ENCODE results near the gene RNF141. TPM values are rescaled to one million over a fixed set of nuclear protein-coding genes. Genes with fewer than 3 reads are reported as not detected.

The RNF141 gene
- total and polyA plus RNA-seq, 2 of the 13 experiments (the other 11 are each of a cell fraction or from before 2014, with no cell fraction given): 9.3 to 22.4 TPM

DNA sequence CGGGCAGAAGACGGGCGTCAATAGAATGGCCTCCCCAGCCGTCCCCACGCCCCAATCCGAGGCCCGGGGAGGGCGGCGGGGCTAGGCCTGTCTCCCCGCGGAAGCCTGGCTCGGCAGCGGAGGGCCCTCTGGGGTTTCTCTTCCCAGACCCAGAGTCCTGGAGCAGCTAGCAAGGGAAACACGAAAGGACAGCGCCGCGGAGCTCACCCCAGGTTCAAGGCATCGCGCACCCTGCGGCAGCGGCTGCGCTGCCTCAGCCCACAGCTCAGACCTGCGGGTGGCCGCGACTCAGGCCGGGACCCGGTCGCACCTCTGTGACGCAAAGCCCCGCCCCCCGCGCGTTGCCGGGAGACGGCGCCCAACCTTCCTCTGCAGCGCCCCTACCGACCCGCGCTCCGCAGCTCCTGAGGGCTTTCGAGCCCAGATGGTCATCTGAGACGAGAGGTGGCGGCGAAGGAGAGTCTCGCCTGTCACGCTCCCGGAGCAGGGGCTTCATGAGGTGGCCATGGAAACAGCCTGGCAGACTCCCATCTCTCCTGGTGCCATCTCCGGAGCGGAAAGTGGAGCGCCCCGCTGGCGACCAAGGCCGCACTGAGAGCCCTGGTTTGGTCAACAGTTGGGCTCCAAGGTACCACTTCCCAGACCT lies at the start of gene RNF141 (continued):
- TF ChIP-seq FOSL1 (CRISPR knock-in tag; IDR thresholded peaks at IDR 0.05; ENCODE audit: borderline replicate concordance) (no peak), NR2F6 (IDR thresholded peaks at IDR 0.05) (no peak), NR2F6 (CRISPR knock-in tag; IDR thresholded peaks at IDR 0.05) (peak; percentile 54; the same call in 1 of the 2 replicates), ZKSCAN5 (CRISPR knock-in tag; IDR thresholded peaks at IDR 0.05) (no peak), PHF8 (CRISPR knock-in tag; IDR thresholded peaks at IDR 0.05) (peak; percentile 99), SIX1 (CRISPR knock-in tag; IDR thresholded peaks at IDR 0.05; ENCODE audit: borderline replicate concordance) (no peak), ZFP41 (CRISPR knock-in tag; IDR thresholded peaks at IDR 0.05; ENCODE audit: borderline replicate concordance) (0 out of 2 replicates have a peak, but pooled peaks have one; percentile 48), ZNF850 (CRISPR knock-in tag; conservative IDR thresholded peaks at IDR 0.05) (no peak), ZFAT (CRISPR knock-in tag; conservative IDR thresholded peaks at IDR 0.05) (no peak), ZNF180 (CRISPR knock-in tag; IDR thresholded peaks at IDR 0.05; ENCODE audit: borderline replicate concordance, low read depth) (no peak), ZNF343 (CRISPR knock-in tag; IDR thresholded peaks at IDR 0.05) (no peak), KDM4B (CRISPR knock-in tag; IDR thresholded peaks at IDR 0.05) (no peak), ZFP37 (CRISPR knock-in tag; IDR thresholded peaks at IDR 0.05; ENCODE audit: borderline replicate concordance) (no peak; the same call in 1 of the 2 replicates), ERF (CRISPR knock-in tag; IDR thresholded peaks at IDR 0.05) (peak; percentile 73; the same call in 1 of the 2 replicates), ZNF256 (CRISPR knock-in tag; conservative IDR thresholded peaks at IDR 0.05) (no peak), ZNF777 (CRISPR knock-in tag; IDR thresholded peaks at IDR 0.05) (peak; percentile 45), FOXA1 (IDR thresholded peaks at IDR 0.05) (no peak), FOXA1 (CRISPR knock-in tag; IDR thresholded peaks at IDR 0.05) (no peak), ZNF713 (CRISPR knock-in tag; IDR thresholded peaks at IDR 0.05) (no peak), MEIS1 (CRISPR knock-in tag; IDR thresholded peaks at IDR 0.05; ENCODE audit: borderline replicate concordance) (no peak), MAF1 (CRISPR knock-in tag; IDR thresholded peaks at IDR 0.05; ENCODE audit: borderline replicate concordance) (no peak)
- TF ChIP-seq, protein P1, sequence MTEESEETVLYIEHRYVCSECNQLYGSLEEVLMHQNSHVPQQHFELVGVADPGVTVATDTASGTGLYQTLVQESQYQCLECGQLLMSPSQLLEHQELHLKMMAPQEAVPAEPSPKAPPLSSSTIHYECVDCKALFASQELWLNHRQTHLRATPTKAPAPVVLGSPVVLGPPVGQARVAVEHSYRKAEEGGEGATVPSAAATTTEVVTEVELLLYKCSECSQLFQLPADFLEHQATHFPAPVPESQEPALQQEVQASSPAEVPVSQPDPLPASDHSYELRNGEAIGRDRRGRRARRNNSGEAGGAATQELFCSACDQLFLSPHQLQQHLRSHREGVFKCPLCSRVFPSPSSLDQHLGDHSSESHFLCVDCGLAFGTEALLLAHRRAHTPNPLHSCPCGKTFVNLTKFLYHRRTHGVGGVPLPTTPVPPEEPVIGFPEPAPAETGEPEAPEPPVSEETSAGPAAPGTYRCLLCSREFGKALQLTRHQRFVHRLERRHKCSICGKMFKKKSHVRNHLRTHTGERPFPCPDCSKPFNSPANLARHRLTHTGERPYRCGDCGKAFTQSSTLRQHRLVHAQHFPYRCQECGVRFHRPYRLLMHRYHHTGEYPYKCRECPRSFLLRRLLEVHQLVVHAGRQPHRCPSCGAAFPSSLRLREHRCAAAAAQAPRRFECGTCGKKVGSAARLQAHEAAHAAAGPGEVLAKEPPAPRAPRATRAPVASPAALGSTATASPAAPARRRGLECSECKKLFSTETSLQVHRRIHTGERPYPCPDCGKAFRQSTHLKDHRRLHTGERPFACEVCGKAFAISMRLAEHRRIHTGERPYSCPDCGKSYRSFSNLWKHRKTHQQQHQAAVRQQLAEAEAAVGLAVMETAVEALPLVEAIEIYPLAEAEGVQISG (CRISPR knock-in tag; IDR thresholded peaks at IDR 0.05): peak; percentile 92
- TF ChIP-seq, protein P2, sequence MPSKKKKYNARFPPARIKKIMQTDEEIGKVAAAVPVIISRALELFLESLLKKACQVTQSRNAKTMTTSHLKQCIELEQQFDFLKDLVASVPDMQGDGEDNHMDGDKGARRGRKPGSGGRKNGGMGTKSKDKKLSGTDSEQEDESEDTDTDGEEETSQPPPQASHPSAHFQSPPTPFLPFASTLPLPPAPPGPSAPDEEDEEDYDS (CRISPR knock-in tag; IDR thresholded peaks at IDR 0.05): no peak
- TF ChIP-seq, protein P3, sequence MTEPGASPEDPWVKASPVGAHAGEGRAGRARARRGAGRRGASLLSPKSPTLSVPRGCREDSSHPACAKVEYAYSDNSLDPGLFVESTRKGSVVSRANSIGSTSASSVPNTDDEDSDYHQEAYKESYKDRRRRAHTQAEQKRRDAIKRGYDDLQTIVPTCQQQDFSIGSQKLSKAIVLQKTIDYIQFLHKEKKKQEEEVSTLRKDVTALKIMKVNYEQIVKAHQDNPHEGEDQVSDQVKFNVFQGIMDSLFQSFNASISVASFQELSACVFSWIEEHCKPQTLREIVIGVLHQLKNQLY (CRISPR knock-in tag; IDR thresholded peaks at IDR 0.05): no peak
- TF ChIP-seq, protein P4, sequence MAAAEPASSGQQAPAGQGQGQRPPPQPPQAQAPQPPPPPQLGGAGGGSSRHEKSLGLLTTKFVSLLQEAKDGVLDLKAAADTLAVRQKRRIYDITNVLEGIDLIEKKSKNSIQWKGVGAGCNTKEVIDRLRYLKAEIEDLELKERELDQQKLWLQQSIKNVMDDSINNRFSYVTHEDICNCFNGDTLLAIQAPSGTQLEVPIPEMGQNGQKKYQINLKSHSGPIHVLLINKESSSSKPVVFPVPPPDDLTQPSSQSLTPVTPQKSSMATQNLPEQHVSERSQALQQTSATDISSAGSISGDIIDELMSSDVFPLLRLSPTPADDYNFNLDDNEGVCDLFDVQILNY (CRISPR knock-in tag; conservative IDR thresholded peaks at IDR 0.05): peak; percentile 26; the same call in 1 of the 2 replicates
- TF ChIP-seq, protein P5, sequence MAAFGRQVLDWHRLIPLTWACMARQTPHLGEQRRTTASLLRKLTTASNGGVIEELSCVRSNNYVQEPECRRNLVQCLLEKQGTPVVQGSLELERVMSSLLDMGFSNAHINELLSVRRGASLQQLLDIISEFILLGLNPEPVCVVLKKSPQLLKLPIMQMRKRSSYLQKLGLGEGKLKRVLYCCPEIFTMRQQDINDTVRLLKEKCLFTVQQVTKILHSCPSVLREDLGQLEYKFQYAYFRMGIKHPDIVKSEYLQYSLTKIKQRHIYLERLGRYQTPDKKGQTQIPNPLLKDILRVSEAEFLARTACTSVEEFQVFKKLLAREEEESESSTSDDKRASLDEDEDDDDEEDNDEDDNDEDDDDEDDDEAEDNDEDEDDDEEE (CRISPR knock-in tag; IDR thresholded peaks at IDR 0.05): no peak
- TF ChIP-seq, protein P6, sequence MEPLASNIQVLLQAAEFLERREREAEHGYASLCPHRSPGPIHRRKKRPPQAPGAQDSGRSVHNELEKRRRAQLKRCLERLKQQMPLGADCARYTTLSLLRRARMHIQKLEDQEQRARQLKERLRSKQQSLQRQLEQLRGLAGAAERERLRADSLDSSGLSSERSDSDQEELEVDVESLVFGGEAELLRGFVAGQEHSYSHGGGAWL (CRISPR knock-in tag; IDR thresholded peaks at IDR 0.05): peak; percentile 84
